ENCODE measurements around the gene TTC21B. TPM values are rescaled to one million over a fixed set of nuclear protein-coding genes. Genes with fewer than 3 reads are reported as not detected.
A peak's percentile ranks its signal among the peaks of the same experiment; 100 is the strongest.

TTC21B gene
- total and polyA plus RNA-seq, 2 of the 8 experiments (the other 6 are each of a cell fraction or from before 2014, with no cell fraction given), result 6.9 to 20.8 TPM

GRCh38 chr2:165953655-165954606, at the start of gene TTC21B (continued):
- TF ChIP-seq RBBP5 (IDR thresholded peaks at IDR 0.05; ENCODE audit: borderline replicate concordance, low read depth, low read length) (peak; percentile 92), KDM1A (IDR thresholded peaks at IDR 0.05; ENCODE audit: borderline replicate concordance, low read length) (peak; percentile 77; the same call in 1 of the 2 replicates), MAX (IDR thresholded peaks at IDR 0.05) (peak; percentile 95), ZNF274 (IDR thresholded peaks at IDR 0.05; ENCODE audit: borderline replicate concordance, extremely low read depth, low read length) (no peak), EGR1 (IDR thresholded peaks at IDR 0.05; ENCODE audit: borderline replicate concordance, low read depth, low read length) (peak; percentile 29), CBX5 (IDR thresholded peaks at IDR 0.05; ENCODE audit: low read depth, low read length) (no peak), E2F6 (IDR thresholded peaks at IDR 0.05) (peak; percentile 97), CEBPB (IDR thresholded peaks at IDR 0.05; ENCODE audit: low read depth, low read length) (no peak), CHD2 (IDR thresholded peaks at IDR 0.05; ENCODE audit: low read length) (no peak), SP2 (IDR thresholded peaks at IDR 0.05; ENCODE audit: low read length) (no peak)
